Sigmoid colon (tissue), 7 donors: Measurements from ENCODE around the gene ZCCHC14. TPM values are rescaled to one million over a fixed set of nuclear protein-coding genes. Genes with fewer than 3 reads are reported as not detected.

ENCODE experiments used
- DNase-seq: peaks from one replicate; pipeline ENCODE4 v3.0.0-alpha.2; 2019
- H3K27ac ChIP-seq, 4 donors: fragments of 200-600 bp; sonication (generic); one replicate each; pipeline ENCODE4 v1.5.1; 2016 to 2019; ENCODE audit warnings: mild to moderate bottlenecking in 1 of 4
- H3K27me3 ChIP-seq, 3 donors: fragments of 200-600 bp; sonication (generic); one replicate each; pipeline ENCODE4 v1.5.1; 2019; ENCODE audit warnings: mild to moderate bottlenecking in 1 of 3
- H3K36me3 ChIP-seq, 4 donors: fragments of 200-600 bp; sonication (generic); one replicate each; pipeline ENCODE4 v1.5.1; 2016 to 2019
- H3K4me1 ChIP-seq, 4 donors: fragments of 200-600 bp; sonication (generic); one replicate each; pipeline ENCODE4 v1.5.1; 2017 to 2019
- H3K4me3 ChIP-seq, 4 donors: fragments of 200-600 bp; sonication (generic); one replicate each; pipeline ENCODE4 v1.5.1; 2017 to 2019; ENCODE audit warnings: mild to moderate bottlenecking in 2 of 4, moderate library complexity in 1 of 4
- H3K9me3 ChIP-seq, 4 donors: fragments of 200-600 bp in 3 of 4; sonication (generic) in 3 of 4; one replicate each; pipeline versions ENCODE4 v1.5.1 to v1.6.1; 2013 to 2019
- CTCF ChIP-seq, 4 experiments: fragments of 450-650 bp in 3 of 4; fragments of 200-600 bp in 1 of 4; IDR thresholded peaks; one replicate each; pipeline ENCODE4 v1.5.1; 2016 to 2019; ENCODE audit warnings: antibody characterized with exemption in 4 of 4, mild to moderate bottlenecking in 3 of 4, moderate library complexity in 2 of 4
- EP300 ChIP-seq, 4 donors: sonication (generic); formaldehyde crosslinking; IDR thresholded peaks; one replicate each; pipeline ENCODE4 v1.6.1; 2017; ENCODE audit warnings: antibody characterized with exemption in 4 of 4
- POLR2A ChIP-seq, 2 donors: fragments of 450-650 bp; IDR thresholded peaks; one replicate each; pipeline ENCODE4 v1.6.1; 2016; ENCODE audit warnings: antibody characterized with exemption in 2 of 2, mild to moderate bottlenecking in 2 of 2, moderate library complexity in 2 of 2
- POLR2AphosphoS5 ChIP-seq, 4 donors: sonication (generic); formaldehyde crosslinking; IDR thresholded peaks; one replicate each; pipeline ENCODE4 v1.6.1; 2017; ENCODE audit warnings: antibody characterized with exemption in 4 of 4
- WGBS, 2 donors: extraction: QIAGEN DNeasy Blood & Tissue Kit; methylation state at CpG; one replicate each; pipeline ENCODE4 v1.1.7; 2013; 5-methylcytosine and 5-hydroxymethylcytosine counted together
- intact Hi-C: fragments of 100-400 bp; cut with DNase I; formaldehyde crosslinking; loops from one replicate; pipeline ENCODE4 v1.15.1; 2023
- polyA plus RNA-seq, 3 donors: library from polyadenylated mRNA; stranded (reverse); fragments of 200-250 nt; gene quantifications; one replicate each; pipeline ENCODE4 v1.2.3, GENCODE V29; 2013
- total RNA-seq, 4 donors: library from RNA; depleted of rRNA; stranded (reverse); fragments of >200 nt; gene quantifications; one replicate each; pipeline ENCODE4 v1.1.0, GENCODE V29; 2016
- donor health status: healthy with polysubstance abuse.
- donor health status: Bipolar disorder and iron deficiency.
- donor health status: healthy.

The ZCCHC14 gene
- total and polyA plus RNA-seq, 7 donors = 6.0 to 23.8 (median 11.8) TPM

- no peak for TF ChIP-seq EP300 (IDR thresholded peaks at IDR 0.05)
- TF ChIP-seq POLR2AphosphoS5 (IDR thresholded peaks at IDR 0.05) = no peak
- TF ChIP-seq CTCF (IDR thresholded peaks at IDR 0.05) = no peak
- no peak for TF ChIP-seq POLR2A (IDR thresholded peaks at IDR 0.05)
- 67 to 76% methylated on average over 13 of the region's 13 CpGs for WGBS, 2 donors
- no peak for DNase-seq
- Histone ChIP-seq H3K27me3 (peaks cover 0 to 6% (median 4%) of the 10 kb centered on the region in 3 donors), H3K4me1 (peaks cover 0 to 14% (median 6%) of the 10 kb centered on the region in 4 donors), H3K27ac (no peak overlapping the region), H3K9me3 (peaks cover 0 to 13% (median 5%) of the 10 kb centered on the region in 4 donors), H3K36me3 (no peaks in the 10 kb centered on the region), H3K4me3 (no peak overlapping the region)
- intact Hi-C loops = no loop called here
Measured at GRCh38 chr16:87535855-87536794, 43.3 kb upstream of the ZCCHC14 start.

GRCh38 chr16:87535457-87535854, 42.6 kb upstream of the ZCCHC14 start:
- Histone ChIP-seq H3K27ac (no peak overlapping the region), H3K4me3 (no peak overlapping the region), H3K36me3 (no peaks in the 10 kb centered on the region), H3K4me1 (peaks cover 0 to 7% (median 1%) of the 10 kb centered on the region in 4 donors), H3K27me3 (peaks cover 0 to 3% (median 0%) of the 10 kb centered on the region in 3 donors), H3K9me3 (peaks cover 0 to 13% (median 5%) of the 10 kb centered on the region in 4 donors)
- intact Hi-C loops = no loop called here
- 43 to 50% methylated on average over 3 of the region's 3 CpGs for WGBS, 2 donors
- no peak for TF ChIP-seq EP300 (IDR thresholded peaks at IDR 0.05)
- TF ChIP-seq POLR2A (IDR thresholded peaks at IDR 0.05) = no peak
- no peak for TF ChIP-seq CTCF (IDR thresholded peaks at IDR 0.05)
- TF ChIP-seq POLR2AphosphoS5 (IDR thresholded peaks at IDR 0.05) = no peak
- DNase-seq = no peak

GRCh38 chr16:87534751-87535150, 41.9 kb upstream of the ZCCHC14 start:
- 93 to 95% methylated on average over 9 of the region's 9 CpGs for WGBS, 2 donors
- Histone ChIP-seq H3K36me3 (no peaks in the 10 kb centered on the region), H3K27ac (no peak overlapping the region), H3K4me3 (no peak overlapping the region), H3K9me3 (peaks cover 0 to 13% (median 7%) of the 10 kb centered on the region in 4 donors), H3K27me3 (no peaks in the 10 kb centered on the region), H3K4me1 (no peaks in the 10 kb centered on the region)
- intact Hi-C loops = no loop called here
- DNase-seq = no peak
- TF ChIP-seq CTCF (IDR thresholded peaks at IDR 0.05) = no peak
- TF ChIP-seq POLR2AphosphoS5 (IDR thresholded peaks at IDR 0.05) = no peak
- TF ChIP-seq POLR2A (IDR thresholded peaks at IDR 0.05) = no peak
- TF ChIP-seq EP300 (IDR thresholded peaks at IDR 0.05) = no peak

- WGBS, 2 donors = 68 to 93% methylated on average over 5 of the region's 5 CpGs
- Histone ChIP-seq H3K27me3 (no peaks in the 10 kb centered on the region), H3K9me3 (peaks cover 0 to 13% (median 8%) of the 10 kb centered on the region in 4 donors), H3K27ac (no peak overlapping the region), H3K36me3 (no peaks in the 10 kb centered on the region), H3K4me3 (no peak overlapping the region), H3K4me1 (no peaks in the 10 kb centered on the region)
- intact Hi-C loops = no loop called here
- TF ChIP-seq POLR2A (IDR thresholded peaks at IDR 0.05) (no peak), EP300 (IDR thresholded peaks at IDR 0.05) (no peak)
- DNase-seq = no peak
Measured at GRCh38 chr16:87534030-87534653, 41.3 kb upstream of the ZCCHC14 start.

- Histone ChIP-seq H3K4me3 (no peak overlapping the region), H3K4me1 (no peaks in the 10 kb centered on the region), H3K27me3 (no peaks in the 10 kb centered on the region), H3K27ac (no peak overlapping the region), H3K9me3 (peaks cover 0 to 13% (median 8%) of the 10 kb centered on the region in 4 donors), H3K36me3 (no peaks in the 10 kb centered on the region)
- no peak for TF ChIP-seq CTCF (IDR thresholded peaks at IDR 0.05)
- no peak for TF ChIP-seq POLR2A (IDR thresholded peaks at IDR 0.05)
- TF ChIP-seq EP300 (IDR thresholded peaks at IDR 0.05) = no peak
- TF ChIP-seq POLR2AphosphoS5 (IDR thresholded peaks at IDR 0.05) = no peak
- intact Hi-C loops = no loop called here
- no peak for DNase-seq
- 41 to 51% methylated on average over 1 of the region's 1 CpG for WGBS, 2 donors
Measured at GRCh38 chr16:87533061-87533460, 40.2 kb upstream of the ZCCHC14 start.
